ENCODE data around the gene ANKZF1.

The ANKZF1 gene

DNA sequence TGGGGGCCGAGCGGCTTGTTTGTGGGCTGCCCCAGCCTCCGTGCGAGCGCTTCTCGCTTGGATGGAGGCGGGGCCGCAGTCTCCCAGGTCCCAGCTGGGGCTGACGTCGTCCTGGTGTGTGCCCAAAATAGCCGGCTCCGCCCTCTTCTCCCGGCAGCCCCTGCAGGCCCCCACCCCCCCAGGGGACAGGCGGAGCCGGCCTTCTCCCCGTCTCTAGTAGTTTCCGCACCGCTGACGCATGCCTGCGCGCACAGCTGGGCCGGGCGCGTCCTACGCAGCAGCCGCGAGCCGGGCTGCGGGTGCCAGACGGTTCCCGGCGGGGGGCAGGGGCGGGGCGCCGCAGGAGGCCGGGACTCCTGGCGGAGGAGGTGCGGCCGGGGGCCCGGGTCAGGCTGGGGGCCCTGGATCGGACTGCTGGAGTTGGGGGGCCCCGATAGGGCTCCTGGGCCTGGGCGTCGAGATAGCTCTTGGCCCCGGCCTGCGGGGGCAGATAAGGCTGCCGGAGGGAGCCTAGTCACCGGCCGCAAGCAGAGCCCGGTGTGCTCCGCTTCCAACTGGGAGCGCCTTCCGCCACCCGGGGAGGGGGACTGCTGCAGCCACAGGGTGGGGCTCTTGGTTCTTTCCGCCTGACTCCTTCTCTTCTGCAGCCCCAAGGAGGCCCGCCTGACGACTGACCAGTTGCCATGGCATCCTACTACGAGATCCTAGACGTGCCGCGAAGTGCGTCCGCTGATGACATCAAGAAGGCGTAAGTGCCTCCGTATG is 49.7 kb downstream of the ANKZF1 start, which contains the start of gene DNAJB2:
TSS of gene DNAJB2 (plus strand) at position 216 of the 765 bp plus-strand sequence. CDS start at position 684, 468 bp downstream.
- Histone ChIP-seq H3K4me3 (ENCODE audit: low read depth, low read length) (peak within 1 kb of the TSS; percentile 72), H3K79me2 (no peaks in the 10 kb centered on the region), H3K4me2 (ENCODE audit: low read length) (peak within 1 kb of the TSS; percentile 69), H3K9me3 (ENCODE audit: control insufficient read depth, low read length) (no peaks in the 10 kb centered on the region), H2AFZ (peak within 1 kb of the TSS; percentile 74), H3K27me3 (ENCODE audit: control insufficient read depth, insufficient read depth, low read length) (no peaks in the 10 kb centered on the region), H3K9ac (peak within 1 kb of the TSS; percentile 68), H3K36me3 (ENCODE audit: control insufficient read depth, insufficient read depth, low read length) (no peaks in the 10 kb centered on the region), H3K4me1 (peaks cover 20% of the 10 kb centered on the region), H3K27ac (peak within 1 kb of the TSS; percentile 82)
- TF ChIP-seq, protein P1, sequence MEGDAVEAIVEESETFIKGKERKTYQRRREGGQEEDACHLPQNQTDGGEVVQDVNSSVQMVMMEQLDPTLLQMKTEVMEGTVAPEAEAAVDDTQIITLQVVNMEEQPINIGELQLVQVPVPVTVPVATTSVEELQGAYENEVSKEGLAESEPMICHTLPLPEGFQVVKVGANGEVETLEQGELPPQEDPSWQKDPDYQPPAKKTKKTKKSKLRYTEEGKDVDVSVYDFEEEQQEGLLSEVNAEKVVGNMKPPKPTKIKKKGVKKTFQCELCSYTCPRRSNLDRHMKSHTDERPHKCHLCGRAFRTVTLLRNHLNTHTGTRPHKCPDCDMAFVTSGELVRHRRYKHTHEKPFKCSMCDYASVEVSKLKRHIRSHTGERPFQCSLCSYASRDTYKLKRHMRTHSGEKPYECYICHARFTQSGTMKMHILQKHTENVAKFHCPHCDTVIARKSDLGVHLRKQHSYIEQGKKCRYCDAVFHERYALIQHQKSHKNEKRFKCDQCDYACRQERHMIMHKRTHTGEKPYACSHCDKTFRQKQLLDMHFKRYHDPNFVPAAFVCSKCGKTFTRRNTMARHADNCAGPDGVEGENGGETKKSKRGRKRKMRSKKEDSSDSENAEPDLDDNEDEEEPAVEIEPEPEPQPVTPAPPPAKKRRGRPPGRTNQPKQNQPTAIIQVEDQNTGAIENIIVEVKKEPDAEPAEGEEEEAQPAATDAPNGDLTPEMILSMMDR (IDR thresholded peaks at IDR 0.05) = no peak

DNA sequence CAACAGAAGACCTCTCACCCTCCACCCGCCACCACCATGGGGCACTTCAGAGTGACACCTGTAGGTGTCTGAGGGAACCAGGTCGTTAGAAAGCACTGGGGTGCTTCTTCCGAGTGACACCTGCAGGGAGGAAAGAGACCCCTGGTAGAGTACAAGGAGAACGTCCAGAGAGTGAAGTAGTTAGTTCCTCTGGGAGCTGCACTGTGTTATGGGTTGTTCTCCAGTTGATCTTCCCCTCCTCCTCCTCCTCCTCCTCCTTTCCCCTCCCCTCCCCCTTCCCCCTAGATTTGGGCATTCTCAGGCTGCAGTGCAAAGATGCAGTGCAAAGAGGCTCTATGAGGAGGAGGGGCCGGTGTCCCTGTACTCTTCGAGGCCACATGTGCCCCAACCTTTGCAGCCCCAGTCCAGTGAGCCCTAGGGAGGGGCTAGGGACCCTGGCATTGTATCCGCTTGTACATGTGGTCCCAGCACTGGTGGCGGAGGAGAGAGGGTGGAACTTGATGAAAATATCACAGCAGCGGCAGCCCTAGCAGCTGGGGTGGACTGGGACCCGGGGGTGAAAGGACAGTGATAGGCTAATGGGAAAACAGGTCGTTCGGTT is 50.4 kb downstream of the ANKZF1 start:
- TF ChIP-seq, protein P1 (IDR thresholded peaks at IDR 0.05) = no peak
- H3K27ac ChIP-seq = peak overlapping the region; percentile 82
- H3K9ac ChIP-seq = peak overlapping the region; percentile 68
- peak overlapping the region; percentile 69 for H3K4me2 ChIP-seq (ENCODE audit: low read length)
- no peaks in the 10 kb centered on the region for H3K27me3 ChIP-seq (ENCODE audit: control insufficient read depth, insufficient read depth, low read length)
- peak overlapping the region; percentile 72 for H3K4me3 ChIP-seq (ENCODE audit: low read depth, low read length)
- no peaks in the 10 kb centered on the region for H3K79me2 ChIP-seq
- H3K9me3 ChIP-seq (ENCODE audit: control insufficient read depth, low read length) = no peaks in the 10 kb centered on the region
- H3K36me3 ChIP-seq (ENCODE audit: control insufficient read depth, insufficient read depth, low read length) = no peaks in the 10 kb centered on the region
- peak overlapping the region; percentile 74 for H2AFZ ChIP-seq
- peaks cover 16% of the 10 kb centered on the region for H3K4me1 ChIP-seq

DNA sequence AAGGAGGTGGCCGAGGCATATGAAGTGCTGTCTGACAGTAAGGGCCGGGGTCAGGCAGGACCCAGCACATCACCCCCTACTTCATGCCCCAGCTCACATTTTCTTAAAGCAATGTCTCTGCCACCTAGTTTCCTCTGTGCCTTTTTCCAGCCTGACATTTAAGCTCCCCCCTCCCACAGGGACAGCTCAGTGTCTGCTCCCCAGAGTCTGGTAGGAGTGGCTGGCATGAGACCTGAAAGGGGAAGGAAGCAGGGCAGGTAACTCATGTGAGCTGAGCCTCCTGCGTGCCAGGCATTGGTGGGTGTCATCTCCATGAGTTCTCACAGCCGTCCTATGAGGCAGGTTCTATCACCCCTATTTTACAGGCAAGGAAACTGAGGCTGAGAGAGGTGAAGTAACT is 51.0 kb downstream of the ANKZF1 start:
- H3K4me1 ChIP-seq = peaks cover 16% of the 10 kb centered on the region
- H3K4me3 ChIP-seq (ENCODE audit: low read depth, low read length) = no peak overlapping the region
- no peaks in the 10 kb centered on the region for H3K36me3 ChIP-seq (ENCODE audit: control insufficient read depth, insufficient read depth, low read length)
- H3K9me3 ChIP-seq (ENCODE audit: control insufficient read depth, low read length) = no peaks in the 10 kb centered on the region
- TF ChIP-seq, protein P1 (IDR thresholded peaks at IDR 0.05) = no peak
- H2AFZ ChIP-seq = no peak overlapping the region
- H3K27ac ChIP-seq = no peak overlapping the region
- no peaks in the 10 kb centered on the region for H3K27me3 ChIP-seq (ENCODE audit: control insufficient read depth, insufficient read depth, low read length)
- H3K4me2 ChIP-seq (ENCODE audit: low read length) = no peak overlapping the region
- no peaks in the 10 kb centered on the region for H3K79me2 ChIP-seq
- no peak overlapping the region for H3K9ac ChIP-seq

DNA sequence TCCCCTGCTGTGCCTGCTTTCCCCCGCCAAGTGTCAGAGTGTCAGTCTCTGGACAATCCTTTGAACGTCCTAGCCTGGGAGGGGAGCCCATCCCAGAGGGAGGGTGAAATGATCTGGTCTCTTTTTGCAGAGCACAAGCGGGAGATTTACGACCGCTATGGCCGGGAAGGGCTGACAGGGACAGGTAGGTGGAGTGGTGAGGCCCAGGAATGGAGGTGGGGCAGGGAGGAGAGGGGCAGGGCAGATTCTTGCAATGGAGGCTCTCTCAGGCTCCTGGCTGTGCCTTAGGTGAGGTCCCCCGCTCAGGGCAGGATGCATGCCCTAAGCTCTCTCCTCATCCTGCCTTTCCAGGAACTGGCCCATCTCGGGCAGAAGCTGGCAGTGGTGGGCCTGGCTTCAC is 52.0 kb downstream of the ANKZF1 start:
- no peaks in the 10 kb centered on the region for H3K79me2 ChIP-seq
- H3K9ac ChIP-seq = no peak overlapping the region
- no peak overlapping the region for H3K4me2 ChIP-seq (ENCODE audit: low read length)
- no peak overlapping the region for H3K4me3 ChIP-seq (ENCODE audit: low read depth, low read length)
- H3K27ac ChIP-seq = no peak overlapping the region
- H3K27me3 ChIP-seq (ENCODE audit: control insufficient read depth, insufficient read depth, low read length) = no peaks in the 10 kb centered on the region
- no peak overlapping the region for H2AFZ ChIP-seq
- H3K4me1 ChIP-seq = peaks cover 16% of the 10 kb centered on the region
- H3K36me3 ChIP-seq (ENCODE audit: control insufficient read depth, insufficient read depth, low read length) = no peaks in the 10 kb centered on the region
- H3K9me3 ChIP-seq (ENCODE audit: control insufficient read depth, low read length) = no peaks in the 10 kb centered on the region
- TF ChIP-seq, protein P1 (IDR thresholded peaks at IDR 0.05) = no peak

Data from parathyroid adenoma (tissue), 2 donors.